CMK (cell line): Measurements from ENCODE around the gene ACACA.

Experiments used
- DNase-seq: peaks from one replicate; pipeline ENCODE4 v3.0.0-alpha.2; 2010; ENCODE audit warnings: low read depth

ACACA gene

GRCh38 chr17:37225465-37225864 is 181.2 kb downstream of the ACACA start:
- DNase-seq = no peak

- DNase-seq = no peak
Measured at GRCh38 chr17:37221865-37222264, 184.8 kb downstream of the ACACA start.

GRCh38 chr17:37220607-37220953 is 186.1 kb downstream of the ACACA start:
- peak; percentile 4 for DNase-seq

- no peak for DNase-seq
Measured at GRCh38 chr17:37219876-37220606, 186.6 kb downstream of the ACACA start.

DNA sequence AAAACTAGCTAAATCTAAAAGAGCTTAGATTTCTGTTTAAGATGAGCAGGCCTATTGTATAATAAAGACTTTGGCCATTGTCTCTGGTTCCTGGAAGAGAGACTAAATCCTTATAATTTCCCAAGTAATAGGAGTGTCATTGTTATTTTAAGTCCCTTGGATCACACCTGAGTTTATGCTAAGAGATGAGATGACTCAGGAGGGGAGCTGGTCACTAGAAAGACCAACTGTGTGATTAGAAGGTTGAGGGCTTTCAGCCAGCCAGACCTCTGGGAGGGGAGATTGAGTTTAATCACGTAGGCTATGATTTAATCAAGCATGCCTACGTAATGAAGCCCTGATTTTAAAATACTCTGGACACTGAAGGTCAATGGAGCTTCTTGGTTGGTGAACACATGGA is 187.8 kb downstream of the ACACA start:
- no peak for DNase-seq

DNA sequence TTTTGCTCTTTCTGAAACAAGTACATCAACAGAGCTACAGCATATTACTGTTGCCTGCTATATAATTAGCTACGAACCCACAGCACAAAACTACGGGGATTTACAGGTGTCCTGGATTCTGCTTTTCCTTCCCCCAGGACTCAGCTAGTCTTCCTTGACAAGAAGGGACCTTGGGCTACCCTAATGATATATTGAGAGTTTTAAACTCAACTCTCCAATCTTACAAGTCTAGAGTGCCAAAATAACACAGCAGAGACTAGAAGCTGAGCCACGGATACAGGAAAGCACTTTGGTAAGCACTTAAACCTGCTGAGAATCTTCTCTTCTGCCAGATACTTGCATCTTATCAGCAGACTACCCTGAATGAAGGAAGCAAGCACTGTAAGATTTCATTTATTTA is 192.2 kb downstream of the ACACA start:
- DNase-seq = no peak

- no peak for DNase-seq
Measured at GRCh38 chr17:37213927-37214326, 192.7 kb downstream of the ACACA start.

GRCh38 chr17:37212179-37212578 is 194.5 kb downstream of the ACACA start:
- DNase-seq = no peak

GRCh38 chr17:37211136-37211535 is 195.5 kb downstream of the ACACA start:
- peak; percentile 24 for DNase-seq

DNA sequence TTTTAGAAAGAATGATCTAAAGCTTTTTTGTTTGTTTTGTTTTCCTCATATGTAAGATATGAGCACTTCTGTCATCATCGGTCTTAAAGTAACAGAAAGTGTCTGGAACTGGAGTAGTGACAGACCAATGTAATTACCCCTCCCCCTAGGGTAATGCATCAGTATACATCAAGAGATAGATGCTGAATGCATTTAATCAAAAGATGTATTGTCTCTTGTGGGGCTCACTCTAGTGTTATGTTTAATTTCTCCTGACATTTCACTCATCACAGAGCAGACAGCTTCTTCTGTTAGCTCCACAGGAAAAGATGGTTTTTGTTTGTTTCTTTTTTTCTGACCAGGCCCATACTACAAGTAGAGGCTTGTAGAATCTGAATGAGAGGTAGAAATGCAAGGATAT is 199.5 kb downstream of the ACACA start:
- no peak for DNase-seq

DNA sequence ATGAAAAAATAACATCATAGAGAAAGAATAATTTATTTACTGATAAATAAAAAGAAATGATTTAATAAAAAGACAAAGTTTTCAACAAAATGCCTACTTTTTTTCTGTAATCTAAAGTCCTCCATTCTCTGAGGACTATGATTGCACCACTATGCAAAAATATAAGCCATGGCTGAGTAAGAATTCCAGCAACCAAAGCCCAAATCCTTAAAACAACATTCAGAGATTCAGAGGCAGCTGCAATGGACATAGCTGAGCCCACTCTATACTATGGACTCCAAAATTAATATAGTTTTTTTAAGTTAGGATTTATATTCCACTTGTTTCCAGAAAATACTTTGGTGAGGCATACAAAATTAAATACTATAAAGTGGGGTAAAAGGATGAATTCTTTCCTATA is 200.3 kb downstream of the ACACA start:
- DNase-seq = no peak

GRCh38 chr17:37200497-37200896 is 206.1 kb downstream of the ACACA start:
- no peak for DNase-seq

- DNase-seq = no peak
Measured at GRCh38 chr17:37197336-37197735, 209.3 kb downstream of the ACACA start.

DNA sequence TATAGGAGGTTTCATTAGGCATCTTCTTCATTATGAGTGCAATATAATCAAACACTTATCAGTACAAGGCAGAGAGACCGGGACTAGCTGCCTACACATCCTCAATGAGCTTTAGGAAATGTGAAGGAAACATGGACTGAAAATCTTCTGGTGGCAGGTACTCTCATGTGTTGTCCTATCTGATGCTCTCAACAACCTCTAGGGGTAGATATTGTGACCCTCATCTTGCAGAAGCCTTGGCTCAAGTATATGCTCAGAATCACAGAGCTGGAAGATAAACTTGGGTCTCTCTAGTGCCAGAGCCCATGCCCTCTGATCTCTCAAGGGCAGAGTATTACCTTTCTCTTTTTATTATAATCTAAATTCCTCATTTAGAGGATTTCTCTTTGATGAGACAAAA is 212.4 kb downstream of the ACACA start:
- no peak for DNase-seq

- no peak for DNase-seq
Measured at GRCh38 chr17:37191219-37191618, 215.4 kb downstream of the ACACA start.

GRCh38 chr17:37190493-37190892 is 216.1 kb downstream of the ACACA start:
- DNase-seq = no peak

- DNase-seq = no peak
Measured at GRCh38 chr17:37188157-37188556, 218.5 kb downstream of the ACACA start.

GRCh38 chr17:37187262-37187661 is 219.4 kb downstream of the ACACA start:
- no peak for DNase-seq

DNA sequence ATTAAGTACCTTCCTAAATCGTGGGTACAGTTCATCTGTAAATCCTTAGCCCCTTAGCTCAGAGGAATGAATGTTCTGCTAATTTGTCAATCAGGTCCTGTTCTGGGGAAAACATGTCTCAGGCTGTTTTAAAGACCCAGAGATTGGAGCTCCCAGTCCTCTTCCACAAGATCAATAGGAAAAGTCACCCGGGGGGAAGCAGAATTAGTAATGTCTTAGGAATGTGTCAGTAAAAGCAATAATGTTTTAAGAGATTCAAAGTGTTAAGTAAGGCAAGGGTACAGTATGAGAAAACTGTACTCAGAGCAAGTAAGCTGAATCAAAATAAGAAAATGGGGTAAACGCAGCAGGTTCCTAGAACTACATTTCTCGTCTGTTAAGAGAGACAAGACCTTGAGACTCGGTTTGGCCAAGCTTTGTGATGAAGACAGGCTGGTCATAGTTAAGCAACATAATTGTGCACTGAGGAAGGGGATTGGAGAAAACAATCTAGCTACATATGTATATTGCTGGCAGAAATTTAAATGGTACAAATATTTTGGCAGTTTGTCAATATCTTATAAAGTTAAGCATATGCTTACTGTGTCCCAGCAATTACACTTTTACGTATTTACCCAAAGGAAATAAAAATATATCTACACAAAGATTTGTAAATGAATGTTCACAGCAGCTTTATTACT is 223.7 kb downstream of the ACACA start:
- DNase-seq = no peak

GRCh38 chr17:37180376-37180775 is 226.3 kb downstream of the ACACA start:
- no peak for DNase-seq

- no peak for DNase-seq
Measured at GRCh38 chr17:37179893-37180292, 226.7 kb downstream of the ACACA start.

- no peak for DNase-seq
Measured at GRCh38 chr17:37177254-37177870, 229.3 kb downstream of the ACACA start.

- no peak for DNase-seq
Measured at GRCh38 chr17:37176723-37177122, 229.9 kb downstream of the ACACA start.

- no peak for DNase-seq
Measured at GRCh38 chr17:37174205-37174604, 232.4 kb downstream of the ACACA start.
